Measurements from ENCODE around the gene LRRC8D. TPM values are rescaled to one million over a fixed set of nuclear protein-coding genes. Genes with fewer than 3 reads are reported as not detected.

Gene LRRC8D
- total RNA-seq, 2 experiments from 2014 or later, result 25.1 to 26.0 TPM

DNA sequence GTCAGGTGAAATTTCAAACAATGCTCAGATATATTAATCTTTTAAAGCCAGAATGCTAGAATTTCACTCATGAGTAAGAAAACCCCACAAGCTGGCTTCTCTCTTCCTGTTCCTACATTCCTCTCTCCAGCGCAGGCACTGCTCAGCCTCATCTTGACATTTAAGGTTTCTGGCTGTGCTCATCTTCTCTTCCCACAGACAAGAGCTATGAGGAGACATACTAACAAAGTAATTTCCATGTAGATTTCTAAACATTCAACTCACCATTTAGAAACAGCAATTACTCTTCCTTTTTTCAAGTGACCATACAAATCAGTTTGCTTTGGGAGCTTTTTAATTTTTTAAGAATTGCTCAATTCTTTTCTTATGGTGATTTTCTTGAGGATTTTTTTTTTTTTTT is 7.8 kb upstream of the LRRC8D start:
- Mint-ChIP-seq H3K4me1 (peaks cover 9% of the 10 kb centered on the region), H3K36me3 (no peaks in the 10 kb centered on the region), H3K9me3 (no peaks in the 10 kb centered on the region), H3K4me3 (no peak overlapping the region), H3K27ac (no peak overlapping the region), H3K27me3 (peaks cover 27% of the 10 kb centered on the region)
- POLR2A ChIA-PET, result interaction anchor here (0.7 kb wide), 1 partner anchor 20 kb away, joined by 4 read pairs; no protein-coding TSS in a partner anchor
- DNase-seq, result no peak
- no peak for ATAC-seq (ENCODE audit: low read depth)

GRCh38 chr1:89815040-89815439 is 5.8 kb upstream of the LRRC8D start:
- ATAC-seq (ENCODE audit: low read depth) (no peak), DNase-seq (no peak)
- Mint-ChIP-seq H3K4me1 (peaks cover 20% of the 10 kb centered on the region), H3K27ac (no peak overlapping the region), H3K27me3 (peaks cover 14% of the 10 kb centered on the region), H3K36me3 (peaks cover 1% of the 10 kb centered on the region), H3K4me3 (no peak overlapping the region), H3K9me3 (no peaks in the 10 kb centered on the region)
- POLR2A ChIA-PET, result no interaction called here

GRCh38 chr1:89815611-89816010 is 5.2 kb upstream of the LRRC8D start:
- peaks cover 10% of the 10 kb centered on the region for H3K27me3 Mint-ChIP-seq
- DNase-seq (no peak), ATAC-seq (ENCODE audit: low read depth) (no peak)
- peaks cover 26% of the 10 kb centered on the region for H3K4me1 Mint-ChIP-seq
- H3K27ac Mint-ChIP-seq, result no peak overlapping the region
- H3K4me3 Mint-ChIP-seq, result no peak overlapping the region
- POLR2A ChIA-PET, result no interaction called here
- peaks cover 1% of the 10 kb centered on the region for H3K36me3 Mint-ChIP-seq
- no peaks in the 10 kb centered on the region for H3K9me3 Mint-ChIP-seq

- H3K27me3 Mint-ChIP-seq, result peaks cover 5% of the 10 kb centered on the region
- POLR2A ChIA-PET, result no interaction called here
Measured at GRCh38 chr1:89816366-89816765, 4.5 kb upstream of the LRRC8D start.

GRCh38 chr1:89821322-89822108 is 683 bp downstream of the LRRC8D start:
- peak overlapping the region; percentile 84 for H3K27ac Mint-ChIP-seq
- no peaks in the 10 kb centered on the region for H3K9me3 Mint-ChIP-seq
- ATAC-seq (ENCODE audit: low read depth) (peak; percentile 60), DNase-seq (peak; percentile 79)
- no peaks in the 10 kb centered on the region for H3K27me3 Mint-ChIP-seq
- POLR2A ChIA-PET, result interaction anchor here (0.8 to 2.6 kb wide), 5 partner anchors 15 to 297 kb away, joined by 3 to 23 read pairs (median 3); partner anchors contain the start of genes LRRC8B and ZNF326
- peaks cover 28% of the 10 kb centered on the region for H3K4me1 Mint-ChIP-seq
- H3K36me3 Mint-ChIP-seq, result peaks cover 5% of the 10 kb centered on the region
- H3K4me3 Mint-ChIP-seq, result peak overlapping the region; percentile 84

More at GRCh38 chr1:89816366-89816765, 4.5 kb upstream of the LRRC8D start:
- ATAC-seq (ENCODE audit: low read depth), result no peak
- H3K36me3 Mint-ChIP-seq, result peaks cover 1% of the 10 kb centered on the region
- no peak overlapping the region for H3K4me3 Mint-ChIP-seq
- no peaks in the 10 kb centered on the region for H3K9me3 Mint-ChIP-seq
- DNase-seq, result no peak
- no peak overlapping the region for H3K27ac Mint-ChIP-seq
- peaks cover 26% of the 10 kb centered on the region for H3K4me1 Mint-ChIP-seq

- Mint-ChIP-seq H3K27me3 (no peaks in the 10 kb centered on the region), H3K36me3 (peaks cover 5% of the 10 kb centered on the region), H3K4me1 (peaks cover 28% of the 10 kb centered on the region), H3K9me3 (no peaks in the 10 kb centered on the region), H3K4me3 (peak overlapping the region; percentile 84), H3K27ac (peak overlapping the region; percentile 84)
- no peak for ATAC-seq (ENCODE audit: low read depth)
- POLR2A ChIA-PET, result interaction anchor here (0.9 to 2.6 kb wide), 4 partner anchors 14 to 173 kb away, joined by 3 to 23 read pairs (median 4); partner anchors contain the start of gene ZNF326
- no peak for DNase-seq
Measured at GRCh38 chr1:89822109-89822962, 1.5 kb downstream of the LRRC8D start.

DNA sequence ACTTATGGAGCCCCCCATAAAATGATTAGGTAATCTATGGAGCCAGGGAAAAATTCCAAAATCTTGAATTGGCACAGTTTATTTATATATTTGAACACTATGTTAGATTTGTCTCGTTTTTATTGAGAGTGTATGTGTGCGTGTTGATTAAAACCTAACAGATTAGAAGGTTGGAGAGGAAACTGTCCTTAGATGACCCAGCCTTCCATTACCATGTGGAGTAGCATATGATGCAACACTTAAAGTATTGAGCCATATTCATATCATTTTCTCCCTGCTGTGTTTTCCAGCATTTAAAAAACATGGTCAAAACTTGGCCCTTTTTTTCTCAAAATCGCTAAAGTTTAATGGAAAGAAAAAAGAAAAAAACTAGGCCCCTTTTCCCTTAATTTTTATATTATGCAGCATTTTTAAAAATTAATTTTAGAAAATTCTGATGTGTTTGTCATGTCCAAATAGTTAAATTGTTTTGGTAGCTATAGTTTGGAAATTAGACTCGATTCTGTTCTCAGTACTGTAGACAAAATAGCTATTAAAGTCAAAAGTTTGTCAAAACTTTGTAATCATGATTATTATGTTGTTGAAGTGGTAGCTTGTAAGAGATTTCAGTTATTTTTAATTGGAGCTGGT is 2.3 kb downstream of the LRRC8D start:
- no peak for DNase-seq
- POLR2A ChIA-PET, result no interaction called here
- Mint-ChIP-seq H3K4me1 (peaks cover 28% of the 10 kb centered on the region), H3K4me3 (no peak overlapping the region), H3K27me3 (no peaks in the 10 kb centered on the region), H3K36me3 (peaks cover 6% of the 10 kb centered on the region), H3K9me3 (no peaks in the 10 kb centered on the region), H3K27ac (no peak overlapping the region)
- ATAC-seq (ENCODE audit: low read depth), result no peak

DNA sequence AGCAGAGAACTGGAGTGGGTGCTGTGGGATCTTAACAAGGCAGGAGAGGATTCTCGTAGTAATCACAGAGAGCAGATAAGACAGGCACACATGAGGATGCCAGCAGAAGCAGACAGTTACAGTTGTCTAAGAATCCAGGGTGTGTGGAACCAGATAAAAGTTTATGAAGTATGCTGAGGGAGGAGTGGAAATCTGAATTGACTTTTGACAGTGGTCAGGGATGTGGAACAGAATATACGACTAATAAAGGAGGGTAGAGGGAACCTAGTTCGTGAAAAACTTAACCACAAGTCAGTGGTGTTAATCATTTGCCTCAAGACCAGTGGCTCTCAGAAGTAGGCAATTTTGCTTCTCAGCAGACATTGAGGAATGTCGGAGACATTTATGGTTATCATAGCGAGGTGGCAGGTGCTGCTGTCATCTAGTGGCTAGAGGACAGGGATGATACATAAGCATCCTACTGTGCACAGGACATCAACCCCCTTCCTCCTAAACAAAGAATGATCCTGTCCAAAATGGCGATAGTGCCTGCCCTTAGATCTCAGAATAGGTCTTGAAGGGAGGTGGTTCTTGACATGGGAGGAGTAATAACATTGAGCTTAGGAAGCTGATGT is 3.0 kb downstream of the LRRC8D start:
- Mint-ChIP-seq H3K36me3 (peaks cover 6% of the 10 kb centered on the region), H3K4me3 (no peak overlapping the region), H3K27ac (no peak overlapping the region), H3K4me1 (peaks cover 28% of the 10 kb centered on the region), H3K9me3 (no peaks in the 10 kb centered on the region), H3K27me3 (no peaks in the 10 kb centered on the region)
- ATAC-seq (ENCODE audit: low read depth) (no peak), DNase-seq (no peak)
- POLR2A ChIA-PET, result no interaction called here

DNA sequence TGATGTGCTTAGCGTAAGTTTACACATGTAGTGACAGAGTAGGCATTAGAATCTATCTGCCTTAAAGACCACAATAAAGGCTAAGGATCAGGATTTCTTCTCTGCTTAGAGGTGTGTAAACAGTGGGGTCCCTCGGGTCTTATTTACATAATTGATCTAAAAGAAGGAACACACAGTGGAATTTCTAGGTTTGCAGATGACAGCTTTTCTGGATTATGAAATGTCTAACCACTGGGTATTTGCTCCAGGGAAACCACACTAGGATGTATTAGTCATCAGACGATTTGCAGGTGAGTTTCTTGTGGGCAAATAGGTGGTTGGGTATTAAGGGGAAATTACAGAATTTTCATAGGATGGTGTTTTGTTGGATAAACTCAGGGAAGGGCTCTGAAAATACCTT is 5.8 kb downstream of the LRRC8D start:
- no peak for DNase-seq
- no peaks in the 10 kb centered on the region for H3K27me3 Mint-ChIP-seq

DNA sequence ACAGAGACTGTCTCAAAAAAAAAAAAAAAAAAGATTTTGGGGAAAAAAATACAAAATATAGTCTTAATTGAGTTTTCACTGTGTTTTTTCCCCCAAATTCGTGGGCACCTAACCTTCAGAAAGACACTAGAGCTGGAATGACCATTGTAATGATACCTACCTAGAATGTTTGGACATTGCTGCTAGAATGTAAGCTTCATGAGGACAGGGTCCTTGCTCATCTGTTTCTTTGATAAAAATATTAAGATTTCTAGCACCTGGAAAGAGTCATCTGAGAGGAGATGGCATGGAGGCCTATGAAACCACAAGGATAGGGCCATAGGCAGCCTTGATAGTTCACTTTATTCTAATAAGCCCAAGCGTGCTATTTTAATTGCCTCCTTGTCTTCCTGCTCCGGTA is 6.5 kb downstream of the LRRC8D start:
- POLR2A ChIA-PET, result interaction anchor here (0.6 to 0.7 kb wide), 2 partner anchors 121 to 245 kb away, joined by 3 read pairs; no protein-coding TSS in a partner anchor
- DNase-seq (no peak), ATAC-seq (ENCODE audit: low read depth) (no peak)
- Mint-ChIP-seq H3K36me3 (peaks cover 6% of the 10 kb centered on the region), H3K27ac (no peak overlapping the region), H3K9me3 (no peaks in the 10 kb centered on the region), H3K4me1 (peaks cover 7% of the 10 kb centered on the region), H3K27me3 (no peaks in the 10 kb centered on the region), H3K4me3 (no peak overlapping the region)

More for the DNA sequence above, 5.8 kb downstream of the LRRC8D start:
- Mint-ChIP-seq H3K27ac (no peak overlapping the region), H3K4me1 (peaks cover 11% of the 10 kb centered on the region), H3K36me3 (peaks cover 6% of the 10 kb centered on the region), H3K9me3 (no peaks in the 10 kb centered on the region), H3K4me3 (no peak overlapping the region)
- POLR2A ChIA-PET, result interaction anchor here (0.7 kb wide), 1 partner anchor 122 kb away, joined by 3 read pairs; no protein-coding TSS in a partner anchor
- ATAC-seq (ENCODE audit: low read depth), result no peak

- no peaks in the 10 kb centered on the region for H3K9me3 Mint-ChIP-seq
Measured at GRCh38 chr1:89827902-89828301, 7.1 kb downstream of the LRRC8D start.

GRCh38 chr1:89829186-89829585 is 8.4 kb downstream of the LRRC8D start:
- H3K4me1 Mint-ChIP-seq, result peaks cover 5% of the 10 kb centered on the region
- H3K9me3 Mint-ChIP-seq, result no peaks in the 10 kb centered on the region
- H3K36me3 Mint-ChIP-seq, result peaks cover 6% of the 10 kb centered on the region
- H3K27ac Mint-ChIP-seq, result no peak overlapping the region
- no peaks in the 10 kb centered on the region for H3K27me3 Mint-ChIP-seq
- no peak for DNase-seq
- no peak for ATAC-seq (ENCODE audit: low read depth)
- H3K4me3 Mint-ChIP-seq, result no peak overlapping the region
- POLR2A ChIA-PET, result no interaction called here

More at GRCh38 chr1:89827902-89828301, 7.1 kb downstream of the LRRC8D start:
- DNase-seq (no peak), ATAC-seq (ENCODE audit: low read depth) (no peak)
- Mint-ChIP-seq H3K27ac (no peak overlapping the region), H3K4me3 (no peak overlapping the region), H3K27me3 (no peaks in the 10 kb centered on the region), H3K36me3 (peaks cover 6% of the 10 kb centered on the region), H3K4me1 (peaks cover 7% of the 10 kb centered on the region)
- POLR2A ChIA-PET, result interaction anchor here (0.6 kb wide), 1 partner anchor 245 kb away, joined by 3 read pairs; no protein-coding TSS in a partner anchor
